Adrenal gland (tissue), 5 donors: ENCODE results near the gene GMIP.
"Not testable (repeated sequence)": the region's sequence is repeated elsewhere in the genome, so short reads cannot be mapped to it uniquely, and the experiment has no call there.

Source experiments
- POLR2A ChIP-seq, 2 donors: fragments of 450-650 bp; IDR thresholded peaks; one replicate each; pipeline ENCODE4 v1.6.1; 2017; ENCODE audit warnings: antibody characterized with exemption in 2 of 2, mild to moderate bottlenecking in 2 of 2, moderate library complexity in 1 of 2
- TF ChIP-seq, protein P1 (sequence below), 6 experiments: fragments of 450-650 bp in 4 of 6; fragments of 200-600 bp in 2 of 6; sonication (generic) in 1 of 6; IDR thresholded peaks; 1 replicate in 5 of 6; 2 replicates in 1 of 6; pipeline versions ENCODE4 v1.5.1 to v1.8.0; 2016 to 2021; ENCODE audit warnings: antibody characterized with exemption in 6 of 6, mild to moderate bottlenecking in 2 of 6, moderate library complexity in 1 of 6
- donor health status: DM: no; HTN: no; CAD: no.

- TF ChIP-seq, protein P1, sequence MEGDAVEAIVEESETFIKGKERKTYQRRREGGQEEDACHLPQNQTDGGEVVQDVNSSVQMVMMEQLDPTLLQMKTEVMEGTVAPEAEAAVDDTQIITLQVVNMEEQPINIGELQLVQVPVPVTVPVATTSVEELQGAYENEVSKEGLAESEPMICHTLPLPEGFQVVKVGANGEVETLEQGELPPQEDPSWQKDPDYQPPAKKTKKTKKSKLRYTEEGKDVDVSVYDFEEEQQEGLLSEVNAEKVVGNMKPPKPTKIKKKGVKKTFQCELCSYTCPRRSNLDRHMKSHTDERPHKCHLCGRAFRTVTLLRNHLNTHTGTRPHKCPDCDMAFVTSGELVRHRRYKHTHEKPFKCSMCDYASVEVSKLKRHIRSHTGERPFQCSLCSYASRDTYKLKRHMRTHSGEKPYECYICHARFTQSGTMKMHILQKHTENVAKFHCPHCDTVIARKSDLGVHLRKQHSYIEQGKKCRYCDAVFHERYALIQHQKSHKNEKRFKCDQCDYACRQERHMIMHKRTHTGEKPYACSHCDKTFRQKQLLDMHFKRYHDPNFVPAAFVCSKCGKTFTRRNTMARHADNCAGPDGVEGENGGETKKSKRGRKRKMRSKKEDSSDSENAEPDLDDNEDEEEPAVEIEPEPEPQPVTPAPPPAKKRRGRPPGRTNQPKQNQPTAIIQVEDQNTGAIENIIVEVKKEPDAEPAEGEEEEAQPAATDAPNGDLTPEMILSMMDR (IDR thresholded peaks at IDR 0.05), result not testable (repeated sequence)
- not testable (repeated sequence) for TF ChIP-seq POLR2A (IDR thresholded peaks at IDR 0.05)
Observed at GRCh38 chr19:19665420-19665948, 22.0 kb upstream of the GMIP start.
